T47D (cell line): ENCODE measurements around the gene EEFSEC.

Experiments used
- DNase-seq, 2 experiments: peaks; one replicate each; pipeline versions ENCODE4 v3.0.0 to v3.0.0-alpha.2; 2011 to 2012; ENCODE audit warnings: low read depth in 1 of 2, low spot score in 1 of 2
- JUND ChIP-seq: IDR thresholded peaks from 2 replicates; pipeline ENCODE4 v1.6.1; 2012; ENCODE audit warnings: low read depth
- in situ Hi-C: cut with HindIII; loops from 2 replicates; pipeline ENCODE4 v1.10.0; 2016; ENCODE audit warnings: low sequenced_read_pairs, low pct_unique_long_range_greater_than_20kb

The EEFSEC gene

DNA sequence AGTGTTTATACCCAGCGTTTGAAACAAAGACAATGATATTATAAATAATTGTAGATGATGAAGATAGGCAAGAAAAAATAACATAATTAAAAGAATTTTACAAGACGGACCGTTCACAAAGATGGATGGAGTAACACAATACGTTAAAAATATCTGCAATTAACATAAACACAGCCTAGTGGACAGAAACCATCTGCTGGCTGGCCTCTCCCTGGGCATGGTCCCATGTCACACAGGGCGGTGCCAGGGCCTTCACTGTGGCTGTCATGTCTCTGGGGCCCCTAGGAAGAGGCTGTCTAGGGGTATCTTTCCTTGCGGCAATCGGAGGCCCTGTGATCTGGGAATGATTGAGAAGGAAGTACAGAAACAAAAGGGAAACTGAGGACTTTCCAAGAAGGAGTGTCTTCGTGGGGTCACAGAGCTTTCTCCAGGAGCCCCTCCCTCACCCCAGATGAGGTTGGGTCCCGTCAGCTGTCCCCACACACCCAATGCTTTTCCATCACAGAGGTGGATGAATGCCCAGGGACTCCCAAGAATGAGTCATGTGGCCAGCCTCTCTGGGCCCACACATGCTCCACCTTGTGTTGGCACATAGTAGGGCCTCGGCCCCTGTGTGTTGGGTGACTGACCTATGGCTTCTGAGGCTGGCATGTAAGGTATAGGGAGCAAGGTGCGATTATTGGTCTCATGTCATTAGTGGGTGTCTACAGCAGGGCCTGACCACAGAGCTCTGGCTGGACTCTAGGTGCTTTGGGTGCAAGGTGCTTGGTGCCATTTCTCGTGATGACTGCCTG lies 226.3 kb downstream of the EEFSEC start:
- in situ Hi-C loops = no loop called here
- no peak for TF ChIP-seq JUND
- DNase-seq = no peak

DNA sequence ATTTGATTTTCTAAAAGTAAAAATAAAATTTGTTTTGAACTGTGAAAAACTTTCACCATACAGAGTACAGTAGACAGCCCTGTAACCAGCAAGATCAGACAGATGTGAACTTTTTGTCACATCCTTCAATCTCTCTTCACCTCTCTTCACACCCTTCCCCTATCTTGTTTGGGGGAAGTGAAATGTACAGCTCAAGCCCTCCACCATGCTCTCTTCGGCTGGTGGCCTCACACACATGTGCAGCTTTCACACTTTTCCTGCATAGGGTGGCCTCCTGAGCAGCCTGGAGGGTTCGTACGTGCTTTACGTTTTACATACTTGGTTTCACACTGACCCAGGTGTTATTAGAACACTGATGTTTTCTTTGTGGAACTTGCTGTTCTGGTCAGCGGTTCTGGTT lies 227.0 kb downstream of the EEFSEC start:
- in situ Hi-C loops = no loop called here
- no peak for DNase-seq
- no peak for TF ChIP-seq JUND

DNA sequence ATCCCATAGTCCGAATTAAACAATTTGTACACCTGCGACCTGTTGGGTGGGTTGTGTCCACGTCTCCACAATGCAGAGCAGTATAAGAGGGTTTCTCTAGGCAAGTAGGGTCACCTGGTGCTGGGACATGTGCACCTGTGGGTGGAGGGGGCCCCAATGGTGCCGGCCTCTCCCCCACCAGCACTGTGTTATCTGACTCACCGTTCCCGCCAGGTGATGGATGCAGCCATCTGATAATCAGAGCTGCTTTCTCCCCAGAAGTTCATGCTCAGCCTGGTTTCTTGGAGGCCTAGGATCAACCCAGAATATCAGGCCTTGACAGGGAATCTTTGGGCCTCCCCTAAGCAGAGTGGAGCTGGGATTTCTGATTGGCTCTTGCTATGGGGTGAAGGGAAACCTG lies 227.4 kb downstream of the EEFSEC start:
- in situ Hi-C loops = no loop called here
- TF ChIP-seq JUND = no peak
- no peak for DNase-seq

DNA sequence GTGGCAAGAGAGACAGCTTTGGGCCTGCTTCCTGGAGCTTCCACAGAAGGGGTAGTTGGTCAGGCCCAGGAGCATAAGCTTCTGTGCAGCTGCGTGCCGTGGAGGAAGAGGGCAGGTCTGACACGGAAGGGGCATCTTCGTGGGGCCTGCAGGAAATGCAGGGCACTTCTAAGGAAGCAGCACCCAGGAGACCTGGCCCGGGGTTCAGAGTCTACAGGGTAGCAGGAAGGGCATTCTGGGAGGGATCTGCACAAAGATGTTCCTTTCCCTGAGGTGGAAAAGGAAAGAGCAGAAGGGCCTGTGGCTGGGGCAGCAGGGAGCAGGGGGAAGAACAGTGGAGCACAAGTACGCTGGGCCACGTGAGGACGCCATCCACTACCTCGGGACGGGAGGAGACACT lies 228.3 kb downstream of the EEFSEC start:
- no peak for DNase-seq
- no peak for TF ChIP-seq JUND
- in situ Hi-C loops = no loop called here

DNA sequence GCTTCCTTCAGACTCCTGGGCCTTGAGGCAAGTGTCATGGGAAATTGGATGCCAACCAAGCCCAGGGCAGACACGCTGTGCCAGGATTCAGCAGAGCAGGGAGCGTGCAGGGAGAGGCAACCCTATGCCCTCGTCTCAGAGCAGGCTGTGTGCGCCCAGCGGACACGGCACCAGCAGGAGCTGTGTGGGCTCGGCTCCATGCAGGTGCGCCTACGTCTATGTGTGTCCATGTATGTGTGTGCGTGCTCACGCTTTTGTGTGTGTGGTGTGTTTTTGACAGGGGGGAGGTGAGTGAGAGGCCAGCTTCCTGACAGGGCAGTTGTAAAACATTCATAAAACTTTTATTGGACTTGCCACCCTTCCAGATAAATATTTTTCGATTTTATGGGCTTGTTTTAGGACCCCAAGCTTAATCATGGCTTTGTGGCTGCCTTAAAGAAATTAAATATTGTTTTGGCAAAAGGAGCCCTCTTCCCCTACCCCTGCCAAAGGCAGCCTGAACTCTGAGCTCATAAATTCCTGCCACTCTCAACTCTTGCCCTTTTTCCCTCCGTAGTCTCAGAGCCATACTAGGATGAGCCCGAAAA lies 229.0 kb downstream of the EEFSEC start:
- no peak for TF ChIP-seq JUND
- peak; percentile 46 to 49 for DNase-seq
- in situ Hi-C loops = no loop called here

DNA sequence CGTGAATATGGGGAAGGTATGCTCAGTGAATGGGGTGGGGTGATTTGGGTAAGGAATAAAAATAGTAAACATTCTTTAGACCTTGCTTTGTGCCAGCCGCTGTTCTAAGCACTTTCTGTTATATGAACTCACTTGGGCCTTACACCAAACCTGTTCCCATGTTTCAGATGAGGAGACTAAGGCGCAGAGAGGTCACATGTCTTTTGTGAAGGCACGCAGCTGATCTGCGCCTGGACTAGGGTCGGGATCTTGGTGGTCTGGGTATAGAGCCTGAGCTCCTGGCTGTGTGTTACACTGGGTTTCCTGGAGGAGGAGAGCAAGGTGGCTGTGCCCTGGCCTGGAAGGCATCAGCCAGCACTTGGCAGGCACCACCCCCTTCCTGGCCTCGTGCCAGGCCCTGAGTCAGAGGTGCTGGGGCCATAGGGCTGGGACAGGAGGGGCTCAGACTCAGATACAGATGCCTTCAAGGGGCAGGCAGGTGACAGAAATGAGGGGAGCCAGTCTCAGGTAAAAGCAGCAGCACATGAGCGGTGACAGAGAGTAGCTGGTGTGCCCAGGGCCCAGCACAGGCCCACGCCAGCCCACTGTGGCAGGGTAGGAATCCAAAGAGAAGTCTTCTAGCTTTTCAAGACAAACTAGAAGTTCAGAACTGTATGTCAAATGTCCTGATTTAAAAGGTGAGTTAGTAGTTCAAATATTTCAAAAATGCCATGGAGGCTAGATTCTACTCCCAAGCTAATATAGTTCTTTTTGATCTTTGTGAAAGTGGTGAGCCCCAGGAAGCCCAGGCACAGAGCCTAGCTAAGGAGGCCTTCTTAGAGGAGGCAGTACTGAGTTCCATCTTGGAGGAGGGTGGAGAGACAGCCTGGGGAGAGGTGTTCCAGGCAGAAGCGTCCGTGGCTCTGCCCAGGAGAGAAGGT lies 230.3 kb downstream of the EEFSEC start:
- in situ Hi-C loops = no loop called here
- no peak for TF ChIP-seq JUND
- DNase-seq = peak; percentile 47 to 70

DNA sequence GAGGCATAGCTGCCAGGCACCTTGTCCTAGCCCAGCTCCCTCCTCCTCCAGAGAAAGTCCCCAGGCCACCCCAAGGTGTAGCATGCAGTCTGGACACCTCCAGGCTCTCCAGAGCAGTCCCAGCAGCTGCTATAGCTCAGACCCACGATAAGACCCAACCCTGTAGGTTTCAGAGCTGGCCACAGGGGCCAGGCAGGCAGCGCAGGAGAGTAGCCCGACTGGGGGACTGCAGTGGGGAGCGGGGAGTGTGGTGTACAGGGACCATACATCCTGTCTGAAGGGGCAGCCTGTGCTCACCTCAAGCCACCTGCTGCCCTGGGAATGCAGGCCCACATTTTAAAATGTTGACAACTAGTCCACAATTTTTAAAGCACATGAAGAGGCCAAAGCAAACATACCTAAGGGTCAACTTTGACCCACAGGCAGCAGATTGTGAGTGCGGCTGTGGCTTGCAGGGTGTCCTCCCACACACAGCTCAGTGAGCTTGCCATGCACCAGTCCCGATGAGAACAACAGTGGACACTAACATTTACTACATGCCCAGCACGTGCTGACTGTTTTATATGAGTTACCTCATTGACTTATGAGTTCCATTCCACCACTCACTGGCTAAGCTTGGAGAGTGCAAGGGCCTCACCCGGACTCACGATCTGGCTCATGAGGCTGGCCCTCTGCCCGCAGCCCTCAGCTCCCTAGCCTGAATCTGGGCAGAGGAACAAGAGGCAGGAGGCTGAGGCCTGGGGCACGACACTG lies 232.0 kb downstream of the EEFSEC start:
- no peak for TF ChIP-seq JUND
- in situ Hi-C loops = no loop called here
- peak; percentile 43 to 73 for DNase-seq

DNA sequence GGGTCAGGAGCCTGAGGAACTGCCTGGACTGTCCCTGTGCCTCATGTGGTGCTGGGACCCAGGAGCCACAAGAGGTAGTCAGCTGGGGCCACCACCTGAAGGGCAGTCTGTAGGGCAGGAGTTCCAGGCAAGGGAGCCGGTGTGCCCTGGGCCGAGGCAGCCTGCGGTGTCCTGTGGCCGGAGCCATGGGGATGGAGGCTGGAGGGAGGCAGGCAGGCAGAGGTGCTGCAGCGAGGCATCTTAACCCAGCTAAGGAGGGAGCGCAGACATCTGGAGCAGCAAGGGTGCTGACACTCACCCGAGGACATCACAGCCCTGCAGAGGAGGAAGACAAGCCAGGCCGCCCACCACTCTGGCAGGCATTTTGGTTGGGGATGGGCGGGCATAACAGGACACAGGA lies 235.7 kb downstream of the EEFSEC start:
- in situ Hi-C loops = no loop called here
- DNase-seq = no peak
- TF ChIP-seq JUND = no peak

DNA sequence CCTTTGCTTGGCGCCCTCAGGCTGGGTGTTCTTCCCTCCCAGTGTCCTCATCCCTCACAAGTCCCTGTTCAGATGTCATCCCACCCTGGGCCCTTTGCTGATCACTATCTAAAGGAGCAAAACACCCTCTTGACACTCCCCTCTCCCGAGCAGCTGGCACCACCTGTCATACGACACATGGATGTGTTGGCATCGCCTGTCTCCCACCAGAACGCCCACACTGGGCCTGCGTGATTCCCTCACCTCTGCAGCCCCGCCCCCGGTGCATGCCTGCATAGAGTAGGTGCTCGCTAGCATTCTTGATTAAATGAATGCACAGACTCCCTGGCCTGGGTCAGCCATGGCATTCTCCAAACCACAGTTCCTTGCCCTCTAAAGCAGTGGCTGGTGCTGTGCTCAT lies 237.6 kb downstream of the EEFSEC start:
- in situ Hi-C loops = no loop called here

DNA sequence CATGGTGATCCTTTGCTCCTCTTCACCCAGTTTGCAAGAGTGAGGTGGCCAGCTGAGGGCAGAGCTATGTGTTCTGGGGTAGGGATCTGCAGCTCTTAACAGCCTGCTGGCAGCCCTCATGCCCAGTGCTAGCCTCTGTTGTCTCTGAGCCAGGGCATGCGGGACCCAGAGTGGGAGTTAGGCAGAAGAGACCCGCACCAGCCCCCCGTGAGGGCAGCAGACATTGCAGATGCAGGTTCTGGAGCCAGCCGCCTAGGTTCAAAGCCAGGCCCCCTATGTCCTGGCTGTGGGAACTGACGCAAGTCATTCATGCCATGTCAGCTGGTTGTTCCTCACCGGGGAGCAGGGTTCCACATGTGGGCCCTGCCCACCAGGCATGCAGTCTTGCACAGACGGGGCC lies 238.7 kb downstream of the EEFSEC start:
- in situ Hi-C loops = no loop called here
- no peak for DNase-seq
- TF ChIP-seq JUND = no peak

More for the DNA sequence above, 237.6 kb downstream of the EEFSEC start:
- no peak for TF ChIP-seq JUND
- DNase-seq = no peak

DNA sequence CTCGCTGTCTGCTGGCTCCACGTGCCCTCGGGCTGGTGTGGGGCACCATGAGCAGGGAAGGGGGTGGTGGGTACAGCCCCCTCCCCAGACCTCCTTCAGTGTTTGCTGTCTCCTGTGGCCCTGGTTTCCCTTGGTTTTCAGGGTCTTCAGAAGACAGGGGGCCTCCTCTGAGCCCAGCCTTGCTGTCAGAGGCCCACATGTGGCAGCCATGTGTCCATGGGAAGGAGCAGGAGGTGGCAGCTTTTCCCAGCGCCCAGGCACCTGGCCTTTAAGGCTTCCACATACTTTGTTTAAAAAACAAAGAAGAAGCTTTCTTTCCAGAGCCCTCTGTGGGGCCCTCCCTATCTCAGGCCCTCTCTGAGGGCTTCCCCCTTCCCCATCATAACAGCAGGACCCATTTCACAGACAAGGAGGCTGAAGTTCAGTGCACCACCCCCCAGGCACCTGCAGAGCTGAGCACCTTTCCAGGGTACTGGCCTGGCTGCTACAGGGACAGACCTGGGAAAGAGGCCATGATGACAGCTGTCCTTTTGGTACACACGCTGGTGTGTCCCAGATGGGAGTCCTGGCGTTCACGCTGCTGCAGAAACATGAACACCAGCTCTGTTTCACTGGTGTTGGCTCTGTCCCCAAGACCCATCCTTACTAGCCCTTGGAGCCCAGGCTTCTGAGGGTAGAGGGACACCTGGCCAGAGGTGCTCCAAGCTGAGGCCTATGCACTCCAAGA lies 239.7 kb downstream of the EEFSEC start:
- DNase-seq = no peak
- no peak for TF ChIP-seq JUND
- in situ Hi-C loops = no loop called here

DNA sequence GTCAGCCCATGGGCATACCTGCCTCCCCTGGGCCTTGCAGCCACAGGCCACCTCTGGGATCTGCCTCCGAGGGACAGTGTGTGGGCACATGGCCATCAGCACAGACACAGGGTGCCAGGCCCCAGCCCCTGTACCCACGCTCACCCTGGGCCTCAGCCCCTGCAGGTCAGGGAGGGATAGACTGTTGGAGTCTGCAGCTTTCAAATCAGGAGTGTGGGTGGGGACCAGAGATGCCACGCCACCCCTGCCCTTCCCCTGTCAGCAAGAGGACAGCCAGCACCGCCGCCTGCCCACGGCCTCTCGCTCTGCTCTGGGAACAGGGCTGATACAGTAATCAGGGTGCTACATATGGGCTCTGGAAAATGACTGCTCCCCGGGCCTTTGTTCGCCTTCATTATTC lies 240.8 kb downstream of the EEFSEC start:
- in situ Hi-C loops = no loop called here
- TF ChIP-seq JUND = no peak

More for the DNA sequence above, 240.8 kb downstream of the EEFSEC start:
- DNase-seq = no peak
